Spleen (tissue), 7 donors: ENCODE measurements around the gene ST6GAL1.

Experiments
- POLR2A ChIP-seq, 3 donors: fragments of 450-650 bp; IDR thresholded peaks; one replicate each; pipeline ENCODE4 v1.5.1; 2017; ENCODE audit warnings: antibody characterized with exemption in 3 of 3, mild to moderate bottlenecking in 1 of 3
- TF ChIP-seq, protein P1 (sequence below), 11 experiments: fragments of 200-600 bp in 7 of 11; fragments of 450-650 bp in 4 of 11; sonication (generic) in 4 of 11; IDR thresholded peaks in 8 of 11; conservative IDR thresholded peaks in 3 of 11; 1 replicate in 7 of 11; 2 replicates in 4 of 11; pipeline versions ENCODE4 v1.4.0 to v1.8.0; 2016 to 2021; ENCODE audit warnings: antibody characterized with exemption in 11 of 11, inconsistent platforms in 4 of 11, mild to moderate bottlenecking in 1 of 11
- donor health status: DM: no; HTN: no; CAD: no; lungs with moderate emphysema.
- donor health status: DM: no; HTN: no; CAD: no.
- donor health status: DM: no; HTN: no; CAD: no.

DNA sequence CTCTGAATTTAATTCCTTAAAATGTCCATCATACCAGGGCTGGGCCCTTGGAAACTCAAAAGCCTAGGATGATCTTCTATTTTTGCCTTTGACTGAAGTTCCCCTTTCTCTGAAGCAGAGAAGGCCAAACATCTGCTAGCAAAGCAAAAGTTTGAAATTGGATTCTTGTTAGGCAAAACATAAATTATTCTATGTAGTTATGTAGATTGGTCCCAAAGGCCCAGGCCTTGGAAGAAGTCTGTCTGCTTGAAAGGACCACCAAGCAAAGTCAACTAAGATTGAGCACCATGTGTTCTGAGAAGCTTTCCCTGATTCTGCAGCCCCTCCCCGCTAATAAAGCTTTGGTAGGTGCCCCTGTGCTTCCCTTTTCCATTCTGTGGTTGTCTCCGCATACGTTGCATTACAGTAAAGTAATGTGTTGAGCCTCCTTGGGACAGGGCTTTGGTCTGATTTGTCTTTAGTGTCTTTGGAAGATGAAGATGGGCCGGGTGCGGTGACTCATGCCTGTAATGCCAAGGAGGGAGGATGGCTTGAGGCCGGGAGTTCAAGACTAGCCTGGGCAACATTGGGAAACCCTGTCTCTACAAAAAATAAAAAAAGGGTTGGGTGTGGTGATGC lies 152.5 kb downstream of the ST6GAL1 start:
- TF ChIP-seq, protein P1, sequence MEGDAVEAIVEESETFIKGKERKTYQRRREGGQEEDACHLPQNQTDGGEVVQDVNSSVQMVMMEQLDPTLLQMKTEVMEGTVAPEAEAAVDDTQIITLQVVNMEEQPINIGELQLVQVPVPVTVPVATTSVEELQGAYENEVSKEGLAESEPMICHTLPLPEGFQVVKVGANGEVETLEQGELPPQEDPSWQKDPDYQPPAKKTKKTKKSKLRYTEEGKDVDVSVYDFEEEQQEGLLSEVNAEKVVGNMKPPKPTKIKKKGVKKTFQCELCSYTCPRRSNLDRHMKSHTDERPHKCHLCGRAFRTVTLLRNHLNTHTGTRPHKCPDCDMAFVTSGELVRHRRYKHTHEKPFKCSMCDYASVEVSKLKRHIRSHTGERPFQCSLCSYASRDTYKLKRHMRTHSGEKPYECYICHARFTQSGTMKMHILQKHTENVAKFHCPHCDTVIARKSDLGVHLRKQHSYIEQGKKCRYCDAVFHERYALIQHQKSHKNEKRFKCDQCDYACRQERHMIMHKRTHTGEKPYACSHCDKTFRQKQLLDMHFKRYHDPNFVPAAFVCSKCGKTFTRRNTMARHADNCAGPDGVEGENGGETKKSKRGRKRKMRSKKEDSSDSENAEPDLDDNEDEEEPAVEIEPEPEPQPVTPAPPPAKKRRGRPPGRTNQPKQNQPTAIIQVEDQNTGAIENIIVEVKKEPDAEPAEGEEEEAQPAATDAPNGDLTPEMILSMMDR (IDR thresholded peaks at IDR 0.05 in 8 of 11, conservative IDR thresholded peaks at IDR 0.05 in 3 of 11) = no peak
- TF ChIP-seq POLR2A (IDR thresholded peaks at IDR 0.05) = no peak
